ENCODE measurements around the gene AK3.
A peak's percentile ranks its signal among the peaks of the same experiment; 100 is the strongest.

AK3 gene

DNA sequence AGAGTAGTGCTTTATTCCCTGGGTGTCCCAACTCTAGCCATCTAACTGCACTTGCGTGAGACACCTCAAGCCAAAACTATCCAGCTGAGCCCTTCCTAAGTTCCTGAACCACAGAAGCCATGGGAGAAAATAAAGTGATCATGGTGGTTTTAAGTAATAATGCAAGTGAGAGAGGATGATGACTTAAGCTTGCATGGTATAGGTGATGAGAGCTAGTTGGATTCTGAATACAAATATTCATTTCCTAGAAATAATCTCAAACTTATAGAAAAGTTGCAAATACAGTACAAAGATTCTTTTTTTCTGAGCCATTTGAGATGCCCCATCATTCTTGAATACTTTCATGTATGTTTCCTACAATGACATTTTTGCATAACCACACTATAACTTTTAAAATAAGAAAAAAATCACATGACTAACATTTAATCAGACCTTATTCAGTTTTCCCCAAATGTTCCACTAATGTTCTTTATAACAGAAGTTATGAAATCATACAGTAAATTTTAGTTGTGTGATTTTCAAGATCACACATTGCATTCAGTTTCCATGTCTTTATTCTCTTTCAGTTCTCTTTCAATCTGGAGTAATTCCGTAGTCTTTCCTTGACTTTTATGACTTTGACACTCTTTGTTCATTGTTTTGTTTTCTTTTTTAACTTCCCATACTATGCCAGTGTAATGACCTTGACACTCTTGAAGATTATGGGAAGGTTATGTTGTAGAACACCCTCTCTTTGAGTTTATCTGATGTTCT is 5.5 kb upstream of the AK3 start:
- no peak for DNase-seq (ENCODE audit: low spot score)

- no peak for DNase-seq (ENCODE audit: low spot score)
These were observed 2.3 kb upstream of the AK3 start for GRCh38 chr9:4743131-4743875.

DNA sequence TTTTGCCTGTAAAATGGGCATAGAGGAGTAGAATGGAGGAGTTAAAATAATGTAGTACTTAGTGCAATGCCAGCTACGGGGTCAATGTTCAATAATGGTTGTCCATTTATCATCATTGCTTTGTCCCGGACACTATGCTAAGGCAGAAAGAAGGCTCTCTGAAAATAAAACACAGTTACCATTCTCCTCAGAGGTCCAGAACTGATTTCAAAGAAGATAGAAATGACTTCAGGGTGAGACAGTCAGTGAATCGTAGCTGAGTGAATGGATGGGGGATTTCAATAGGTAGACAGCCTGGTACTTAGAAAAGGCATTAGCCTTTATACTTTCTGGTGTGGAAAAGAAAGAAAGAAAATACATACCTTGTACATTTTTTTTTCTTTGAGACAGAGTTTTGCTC is 1.2 kb upstream of the AK3 start:
- DNase-seq (ENCODE audit: low spot score), result no peak

DNA sequence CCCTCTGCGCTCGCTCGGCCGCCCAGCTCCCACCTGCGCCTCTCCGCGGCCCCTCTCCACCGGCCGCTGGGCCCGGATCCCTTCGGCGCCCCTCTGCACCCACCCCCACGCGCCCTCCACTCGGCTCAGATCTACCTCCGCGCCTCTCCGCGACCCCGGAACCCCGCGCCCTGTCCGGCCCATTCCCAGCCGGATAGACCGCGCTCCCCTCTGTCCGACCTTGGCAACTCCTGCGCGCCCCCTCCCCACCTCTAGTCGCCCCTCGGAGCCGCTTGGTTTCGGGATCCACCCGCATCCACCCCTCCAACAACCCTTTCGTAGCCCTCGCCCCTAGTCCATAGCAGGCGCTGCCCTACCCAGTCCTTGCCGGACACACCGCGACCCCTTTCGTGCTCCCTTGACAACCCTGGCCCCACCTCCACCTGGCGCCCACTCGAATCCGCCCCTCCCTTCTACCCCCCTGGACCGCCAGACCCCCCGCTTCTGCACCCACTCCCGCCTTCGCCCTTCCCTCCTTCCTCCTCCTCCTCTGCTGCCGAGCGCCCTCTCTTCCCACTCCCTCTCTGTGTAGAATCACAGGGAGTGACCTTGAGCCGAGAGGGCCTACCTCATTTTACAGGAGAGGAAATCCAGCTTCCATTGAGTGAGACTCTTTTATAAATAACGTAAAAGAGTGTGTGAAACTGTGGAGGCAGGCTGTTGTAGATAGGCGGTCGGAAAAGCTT is 525 bp upstream of the AK3 start:
- DNase-seq (ENCODE audit: low spot score), result no peak

DNA sequence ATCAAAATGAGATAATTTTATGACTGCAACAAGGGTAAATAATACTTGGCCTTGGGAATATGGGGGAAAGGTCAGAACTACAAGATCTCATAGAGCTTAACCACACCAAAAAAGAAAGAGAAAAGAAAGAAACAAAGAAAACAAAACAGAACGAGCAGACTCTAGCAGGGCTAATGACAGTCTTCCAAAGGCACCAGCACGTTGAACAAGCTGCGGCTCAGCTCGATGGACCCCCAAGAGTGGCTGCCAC is 689 bp downstream of the AK3 start:
- DNase-seq (ENCODE audit: low spot score), result no peak

- peak; percentile 24 for DNase-seq (ENCODE audit: low spot score)
These were observed 1.2 kb downstream of the AK3 start for GRCh38 chr9:4739587-4740387.

GRCh38 chr9:4738866-4739586 is 2.0 kb downstream of the AK3 start:
- no peak for DNase-seq (ENCODE audit: low spot score)

DNA sequence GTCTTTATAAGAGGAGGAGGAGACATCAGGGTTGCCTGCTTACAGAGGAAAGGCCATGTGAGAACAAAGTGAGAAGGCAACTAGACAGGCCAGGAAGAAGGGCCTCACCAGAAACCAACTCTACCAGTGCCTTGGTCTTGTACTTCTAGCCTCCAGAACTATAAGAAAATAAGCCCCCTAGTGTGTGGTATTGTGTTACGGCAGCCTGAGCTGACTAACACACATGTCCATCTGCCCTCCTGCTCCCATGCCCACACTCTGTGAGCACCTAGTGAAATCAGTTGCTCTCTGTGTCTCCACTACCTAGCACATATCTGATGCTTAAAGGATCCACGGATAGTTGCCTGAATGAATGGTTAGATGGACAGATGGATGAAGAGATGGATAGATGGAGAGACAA is 6.9 kb downstream of the AK3 start:
- no peak for DNase-seq (ENCODE audit: low spot score)

- no peak for DNase-seq (ENCODE audit: low spot score)
These were observed 8.1 kb downstream of the AK3 start for GRCh38 chr9:4732890-4733289.

GRCh38 chr9:4727593-4727992 is 13.4 kb downstream of the AK3 start:
- no peak for DNase-seq (ENCODE audit: low spot score)

DNA sequence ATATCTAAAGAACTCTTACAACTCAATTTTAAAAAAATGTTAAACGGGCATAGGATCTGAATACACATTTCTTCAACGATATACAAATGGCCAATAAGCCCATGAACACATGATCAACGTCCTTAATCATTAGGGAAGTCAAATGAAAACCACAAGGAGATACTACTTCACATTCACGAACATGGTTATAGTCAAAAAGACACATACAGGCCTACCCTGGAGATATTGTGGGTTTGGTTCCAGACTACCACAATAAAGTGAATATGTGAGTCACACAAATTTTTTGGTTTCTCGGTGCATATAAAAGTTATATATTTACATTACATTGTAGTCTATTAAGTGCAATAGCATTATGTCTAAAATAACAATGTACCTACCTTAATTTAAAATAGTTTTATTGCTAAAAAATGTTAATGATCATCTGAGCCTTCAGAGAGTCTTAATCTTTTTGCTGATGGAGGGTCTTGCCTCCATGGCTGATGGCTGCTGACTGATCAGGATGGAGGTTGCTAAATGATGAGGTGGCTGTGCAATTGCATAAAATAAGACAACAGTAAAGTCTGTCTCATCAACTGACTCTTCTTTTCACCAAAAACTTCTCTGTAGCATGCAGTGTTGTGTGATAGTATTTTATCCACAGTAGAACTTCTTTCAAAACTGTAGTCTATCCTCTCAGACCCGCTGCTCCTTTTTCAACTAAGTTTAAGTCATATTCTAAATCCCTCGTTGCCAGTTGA is 15.1 kb downstream of the AK3 start:
- DNase-seq (ENCODE audit: low spot score), result no peak

- DNase-seq (ENCODE audit: low spot score), result no peak
These were observed 19.3 kb downstream of the AK3 start for GRCh38 chr9:4721736-4722135.

- DNase-seq (ENCODE audit: low spot score), result no peak
These were observed 22.1 kb downstream of the AK3 start for GRCh38 chr9:4718911-4719310.

DNA sequence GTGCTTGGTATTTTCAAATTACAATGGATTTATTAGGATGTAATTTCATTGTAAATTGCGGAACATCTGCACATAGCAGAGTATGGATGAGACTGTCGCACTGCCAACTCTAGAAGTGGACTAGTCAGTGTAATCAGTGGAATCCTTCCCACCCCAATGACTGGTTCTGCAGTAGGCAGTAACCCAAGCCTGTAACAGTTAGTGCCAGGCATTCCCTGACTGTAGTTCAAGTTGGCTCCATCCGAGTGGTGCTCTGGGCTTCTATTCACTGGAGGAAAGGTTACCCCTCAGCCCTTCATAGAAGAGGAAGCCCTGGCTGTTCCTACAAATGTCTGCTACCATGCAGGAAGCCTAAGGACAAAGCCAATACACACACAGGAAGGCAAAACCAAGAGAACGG is 23.2 kb downstream of the AK3 start:
- DNase-seq (ENCODE audit: low spot score), result no peak

DNA sequence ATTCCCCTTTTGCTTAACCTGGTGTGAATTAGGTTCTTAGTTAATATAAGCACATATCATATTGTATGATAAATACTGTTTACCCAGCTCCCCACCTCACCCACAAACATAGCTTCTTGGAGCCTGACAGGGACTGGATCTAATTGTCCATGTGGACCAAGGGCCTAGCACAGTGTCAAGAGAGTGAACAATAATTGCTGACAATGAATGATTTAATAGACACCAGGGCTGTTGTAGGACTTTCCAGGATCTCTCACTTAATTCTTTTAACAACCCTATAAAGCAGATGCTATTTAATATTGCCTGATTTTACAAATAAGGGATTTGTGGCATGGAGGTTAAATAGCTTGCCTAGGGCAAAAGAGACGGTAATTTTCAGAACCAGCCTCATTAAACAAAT is 24.8 kb downstream of the AK3 start:
- no peak for DNase-seq (ENCODE audit: low spot score)

GRCh38 chr9:4714266-4715016 is 26.6 kb downstream of the AK3 start:
- DNase-seq (ENCODE audit: low spot score), result no peak

- DNase-seq (ENCODE audit: low spot score), result no peak
These were observed 27.2 kb downstream of the AK3 start for GRCh38 chr9:4713849-4714248.

DNA sequence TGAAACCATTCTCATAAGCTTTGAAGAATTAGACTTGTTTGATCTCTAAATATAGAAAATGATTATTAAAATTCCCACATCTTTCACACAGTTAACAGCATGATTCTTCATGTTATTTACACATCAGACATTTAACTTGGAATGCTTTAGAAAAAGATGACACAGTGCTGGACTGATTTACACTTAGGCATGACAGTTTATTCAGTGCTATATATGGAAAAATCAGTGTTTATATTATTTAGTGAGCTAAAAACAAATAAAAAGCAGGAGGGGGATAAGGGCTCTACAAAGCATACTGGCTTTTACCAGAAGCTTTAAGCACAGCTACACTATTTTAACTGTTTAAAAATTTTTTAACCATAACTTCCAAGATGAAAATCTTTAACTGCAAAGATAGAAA is 31.6 kb downstream of the AK3 start:
- no peak for DNase-seq (ENCODE audit: low spot score)

DNA sequence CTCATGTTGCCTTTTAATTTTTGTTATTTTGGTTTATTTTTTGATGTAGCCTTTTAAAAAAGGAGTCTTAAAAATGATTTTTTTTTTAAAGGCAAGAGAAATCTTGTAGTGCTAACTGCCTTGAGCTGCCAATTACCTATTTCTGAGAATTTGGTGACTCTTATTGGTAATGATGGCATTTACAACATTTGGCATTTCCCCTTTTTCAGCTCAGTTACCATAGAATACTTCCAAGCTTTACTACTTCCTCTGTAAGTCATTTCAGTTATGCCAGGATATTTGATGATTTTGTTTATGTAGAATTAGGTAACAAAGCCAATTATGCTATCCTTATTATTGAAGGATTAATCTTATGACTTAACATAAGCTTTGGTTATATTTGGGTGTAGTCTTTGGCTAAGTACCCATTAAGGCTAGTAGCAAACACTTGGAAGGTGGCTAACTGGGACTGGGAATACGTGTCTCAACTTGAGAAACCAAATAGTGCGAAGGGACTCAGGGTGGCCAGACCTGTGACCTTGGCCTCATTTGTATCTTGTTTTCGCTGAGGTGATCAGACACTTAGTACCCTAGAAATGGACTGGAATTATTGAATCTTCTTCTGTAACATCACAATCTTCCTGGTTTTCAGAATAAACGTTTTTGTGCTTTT is 33.9 kb downstream of the AK3 start:
- DNase-seq (ENCODE audit: low spot score), result no peak

- DNase-seq (ENCODE audit: low spot score), result no peak
These were observed 35.0 kb downstream of the AK3 start for GRCh38 chr9:4706021-4706420.

All from germinal center (tissue), 1 donor.